KG1 (cell line): ENCODE results near the gene ARL8A.
A peak's percentile ranks its signal among the peaks of the same experiment; 100 is the strongest.

Source experiments
- DNase-seq: peaks from one replicate; lab custom pipeline; 2025; lab: John Stamatoyannopoulos, UW

Gene ARL8A

GRCh38 chr1:202135221-202135721, 9.3 kb downstream of the ARL8A start:
- peak; percentile 25 for DNase-seq

GRCh38 chr1:202134645-202135172, 9.8 kb downstream of the ARL8A start:
- DNase-seq: no peak

- DNase-seq: no peak
Measured at GRCh38 chr1:202133989-202134388, 10.5 kb downstream of the ARL8A start.

GRCh38 chr1:202133496-202133895, 11.0 kb downstream of the ARL8A start:
- DNase-seq: no peak

- no peak for DNase-seq
Measured at GRCh38 chr1:202133001-202133400, 11.5 kb downstream of the ARL8A start.

- no peak for DNase-seq
Measured at GRCh38 chr1:202131956-202132821, 12.3 kb downstream of the ARL8A start.

- DNase-seq: no peak
Measured at GRCh38 chr1:202130816-202131522, 13.6 kb downstream of the ARL8A start.

- DNase-seq: no peak
Measured at GRCh38 chr1:202130297-202130721, 14.2 kb downstream of the ARL8A start.

GRCh38 chr1:202129453-202130296, 14.9 kb downstream of the ARL8A start:
- DNase-seq: no peak

- DNase-seq: no peak
Measured at GRCh38 chr1:202127836-202128622, 16.5 kb downstream of the ARL8A start.

- no peak for DNase-seq
Measured at GRCh38 chr1:202127061-202127460, 17.5 kb downstream of the ARL8A start.

- DNase-seq: no peak
Measured at GRCh38 chr1:202126426-202126825, 18.1 kb downstream of the ARL8A start.

- DNase-seq: no peak
Measured at GRCh38 chr1:202125611-202126010, 18.9 kb downstream of the ARL8A start.

- no peak for DNase-seq
Measured at GRCh38 chr1:202124142-202124541, 20.4 kb downstream of the ARL8A start.

GRCh38 chr1:202123336-202123813, 21.2 kb downstream of the ARL8A start:
- DNase-seq: no peak

GRCh38 chr1:202122639-202123335, 21.8 kb downstream of the ARL8A start, which contains the start of gene GPR37L1:
Gene GPR37L1, plus strand, starts transcription at chr1:202122917. Its CDS starts 47 bp downstream, at chr1:202122964.
- no peak for DNase-seq

- DNase-seq: no peak
Measured at GRCh38 chr1:202121006-202121405, 23.5 kb downstream of the ARL8A start.

GRCh38 chr1:202117898-202118371, 26.6 kb downstream of the ARL8A start:
- no peak for DNase-seq

GRCh38 chr1:202116287-202116686, 28.2 kb downstream of the ARL8A start:
- no peak for DNase-seq
